HepG2 (cell line): ENCODE results near the gene LRGUK. TPM values are rescaled to one million over a fixed set of nuclear protein-coding genes. Genes with fewer than 3 reads are reported as not detected.

Experiments
- ATAC-seq: fragments of 200-7000 bp; cut with Tn5 transposase; 3 replicates; pipeline ENCODE4 v1.9.1; 2020; ENCODE audit warnings: mild to moderate bottlenecking, moderate library complexity
- BruUV-seq: library from RNA; stranded (reverse); fragments of 400-500 nt; replicated peaks from 2 replicates; lab custom pipeline; 2021; lab: Mats Ljungman, UMichigan
- CTCF ChIA-PET: fragments of 300-600 bp; formaldehyde crosslinking; extraction: SDS; loops from one replicate; lab custom pipeline; 2021; ENCODE audit warnings: low total read pairs, inconsistent platforms, low intra/inter-chr PET ratio; lab: Yijun Ruan, JAX
- POLR2A ChIA-PET: fragments of 350-600 bp; sonication (Branson Sonifier 250); formaldehyde crosslinking; loops from one replicate; lab custom pipeline; 2020; ENCODE audit warnings: antibody characterized with exemption, inconsistent platforms; lab: Yijun Ruan, JAX
- DNase-seq: peaks from one replicate; pipeline ENCODE4 v3.0.0-alpha.2; 2015; ENCODE audit warnings: low spot score
- FAIRE-seq: peaks from 3 replicates; lab custom pipeline; 2011; peaks lifted over from hg19 to GRCh38; lab: Jason Lieb, UNC
- H2AFZ ChIP-seq: one replicate; pipeline ENCODE4 v1.6.1; 2011; ENCODE audit warnings: low read length, inconsistent platforms
- H3K27ac ChIP-seq: fragments of 300-600 bp; 3 replicates; pipeline ENCODE4 v1.8.0; 2011; ENCODE audit warnings: mixed run types, mild to moderate bottlenecking, mixed read lengths, low read length, inconsistent platforms; ENCODE audit not compliant: insufficient read depth; ENCODE audit errors: extremely low read length
- H3K27me3 ChIP-seq, 2 experiments: fragments of 200-600 bp in 1 of 2; 2 replicates in 1 of 2; 3 replicates in 1 of 2; pipeline versions ENCODE4 v1.6.0 to v1.8.0; 2011; ENCODE audit warnings: low read length in 2 of 2, mild to moderate bottlenecking in 2 of 2, moderate library complexity in 2 of 2, inconsistent platforms in 1 of 2; ENCODE audit not compliant: insufficient read depth in 2 of 2, control insufficient read depth in 1 of 2
- H3K36me3 ChIP-seq, 2 experiments: fragments of 200-600 bp in 1 of 2; replicated peaks in 1 of 2; 2 replicates in 1 of 2; 3 replicates in 1 of 2; pipeline versions ENCODE4 v1.5.1 to v1.8.0; 2011; ENCODE audit warnings: low read length in 2 of 2, inconsistent platforms in 1 of 2; ENCODE audit not compliant: insufficient read depth in 2 of 2, control insufficient read depth in 1 of 2
- H3K4me1 ChIP-seq: 2 replicates; pipeline ENCODE4 v1.5.1; 2012; ENCODE audit warnings: low read length, inconsistent platforms; ENCODE audit not compliant: insufficient read depth
- H3K4me2 ChIP-seq: 2 replicates; pipeline ENCODE4 v1.6.0; 2011; ENCODE audit warnings: low read depth, low read length, inconsistent platforms
- H3K4me3 ChIP-seq, 3 experiments: fragments of 200-600 bp in 1 of 3; sonication (generic), shearing (Covaris generic) in 1 of 3; replicated peaks in 1 of 3; 2 replicates each; pipeline ENCODE4 v1.5.1; 2011 to 2016; ENCODE audit warnings: low read length in 3 of 3, inconsistent platforms in 2 of 3, low read depth in 2 of 3, mild to moderate bottlenecking in 2 of 3, control low read depth in 1 of 3, mixed read lengths in 1 of 3; ENCODE audit not compliant: insufficient read depth in 1 of 3
- H3K79me2 ChIP-seq: one replicate; pipeline ENCODE4 v1.6.1; 2011; ENCODE audit warnings: low read length, inconsistent platforms; ENCODE audit not compliant: insufficient read depth
- H3K9ac ChIP-seq: 2 replicates; pipeline ENCODE4 v1.6.0; 2011; ENCODE audit warnings: mild to moderate bottlenecking, low read depth, low read length, inconsistent platforms; ENCODE audit not compliant: insufficient read depth
- H3K9me3 ChIP-seq: 2 replicates; pipeline ENCODE4 v1.5.1; 2012; ENCODE audit warnings: mild to moderate bottlenecking, low read length
- H4K20me1 ChIP-seq: 2 replicates; pipeline ENCODE4 v1.6.0; 2011; ENCODE audit warnings: inconsistent platforms, mild to moderate bottlenecking, low read length, moderate library complexity; ENCODE audit not compliant: insufficient read depth
- IRF9 ChIP-seq: sonication (generic); formaldehyde crosslinking; IDR thresholded peaks from 2 replicates; pipeline ENCODE4 v1.8.0; 2022; ENCODE audit warnings: missing genetic modification reagents, mild to moderate bottlenecking, borderline replicate concordance
- NFE2L2 ChIP-seq: fragments of 150-350 bp; IDR thresholded peaks from 2 replicates; pipeline ENCODE4 v1.6.1; 2014; ENCODE audit warnings: low read length
- RFX3 ChIP-seq: IDR thresholded peaks from 2 replicates; pipeline ENCODE4 v1.6.1; 2016; ENCODE audit warnings: missing biosample characterization, missing genetic modification reagents
- ZKSCAN5 ChIP-seq: sonication (generic); formaldehyde crosslinking; IDR thresholded peaks from 2 replicates; pipeline ENCODE4 v1.5.1; 2020; ENCODE audit warnings: mild to moderate bottlenecking, missing genetic modification reagents
- ZNF12 ChIP-seq: sonication (generic); formaldehyde crosslinking; IDR thresholded peaks from 2 replicates; pipeline ENCODE4 v1.5.0; 2020; ENCODE audit warnings: missing genetic modification reagents
- ZNF136 ChIP-seq: sonication (generic); formaldehyde crosslinking; IDR thresholded peaks from 2 replicates; pipeline ENCODE4 v1.8.1; 2022; ENCODE audit warnings: low read depth, mild to moderate bottlenecking, moderate library complexity, missing genetic modification reagents
- ZNF20 ChIP-seq: sonication (generic); formaldehyde crosslinking; IDR thresholded peaks from 2 replicates; pipeline ENCODE4 v1.4.0; 2020; ENCODE audit warnings: mild to moderate bottlenecking, moderate library complexity, missing genetic modification reagents
- ZNF337 ChIP-seq: sonication (generic); formaldehyde crosslinking; IDR thresholded peaks from 2 replicates; pipeline ENCODE4 v1.5.1; 2020; ENCODE audit warnings: missing genetic modification reagents, low read depth, mild to moderate bottlenecking, borderline replicate concordance
- ZNF432 ChIP-seq: sonication (generic); formaldehyde crosslinking; IDR thresholded peaks from 2 replicates; pipeline ENCODE4 v1.5.0; 2020; ENCODE audit warnings: missing genetic modification reagents, mild to moderate bottlenecking, borderline replicate concordance
- ZNF577 ChIP-seq: sonication (generic); formaldehyde crosslinking; IDR thresholded peaks from 2 replicates; pipeline ENCODE4 v1.4.0; 2020; ENCODE audit warnings: mild to moderate bottlenecking, low read depth, missing genetic modification reagents, borderline replicate concordance
- ZNF605 ChIP-seq: sonication (generic); formaldehyde crosslinking; IDR thresholded peaks from 2 replicates; pipeline ENCODE4 v1.8.0; 2022; ENCODE audit warnings: mild to moderate bottlenecking, missing genetic modification reagents
- ZNF720 ChIP-seq: sonication (generic); formaldehyde crosslinking; IDR thresholded peaks from 2 replicates; pipeline ENCODE4 v1.4.0; 2020; ENCODE audit warnings: missing genetic modification reagents
- WGBS: methylation state at CpG from one replicate; pipeline ENCODE4 v1.1.6; 2017; ENCODE audit warnings: low lambda C conversion rate; 5-methylcytosine and 5-hydroxymethylcytosine counted together
- in situ Hi-C: cut with HindIII; loops from 2 replicates; pipeline ENCODE4 v1.10.0; 2017; ENCODE audit warnings: low pct_unique_long_range_greater_than_20kb; ENCODE audit not compliant: extremely low pct_ligation_motif_present
- intact Hi-C: fragments of 100-400 bp; cut with micrococcal nuclease; formaldehyde crosslinking; loops from one replicate; pipeline ENCODE4 v1.10.0; 2022; ENCODE audit not compliant: unreplicated experiment
- polyA plus RNA-seq, 8 experiments: library from polyadenylated mRNA; depleted of rRNA in 3 of 8; stranded (reverse) in 7 of 8; unstranded in 1 of 8; fragments of >200 nt; fragmentation: Illumina TruSeq in 4 of 8; extraction: Trizol in 4 of 8; gene quantifications; 2 replicates each; pipeline versions ENCODE4 v1.2.1 to v1.2.3, GENCODE V29; 2011 to 2016; ENCODE audit warnings: low read depth in 4 of 8, missing spikeins in 1 of 8, mixed read lengths in 1 of 8; ENCODE audit not compliant: insufficient read depth in 1 of 8
- total RNA-seq, 5 experiments: library from RNA; depleted of rRNA; stranded (reverse); fragments of >200 nt; fragmentation: Illumina TruSeq; extraction: Trizol; gene quantifications; 2 replicates each; pipeline ENCODE4 v1.2.3, GENCODE V29; 2016; ENCODE audit warnings: low read depth in 1 of 5
- TF ChIP-seq, protein P1 (sequence below): IDR thresholded peaks from 2 replicates; pipeline ENCODE4 v1.6.1; 2016
- TF ChIP-seq, protein P2 (sequence below): sonication (generic); formaldehyde crosslinking; IDR thresholded peaks from 2 replicates; pipeline ENCODE4 v1.4.0; 2020; ENCODE audit warnings: missing genetic modification reagents, borderline replicate concordance

The LRGUK gene
- total and polyA plus RNA-seq, 2 of the 13 experiments (the other 11 are each of a cell fraction or from before 2014, with no cell fraction given), result 0.18 to 0.20 TPM

- Histone ChIP-seq H3K27ac (no peak overlapping the region), H3K27me3 (no peaks in the 10 kb centered on the region), H3K4me3 (no peak overlapping the region), H3K9me3 (no peaks in the 10 kb centered on the region), H4K20me1 (no peaks in the 10 kb centered on the region), H3K4me2 (no peak overlapping the region), H3K4me1 (no peaks in the 10 kb centered on the region), H3K36me3 (no peaks in the 10 kb centered on the region), H3K79me2 (no peaks in the 10 kb centered on the region), H2AFZ (no peak overlapping the region), H3K9ac (no peak overlapping the region)
- in situ Hi-C loops, result no loop called here
- ATAC-seq (no peak), DNase-seq (no peak), FAIRE-seq (no peak)
- no peak for TF ChIP-seq RFX3 (CRISPR knock-in tag)
- BruUV-seq, result no TSS peak
- intact Hi-C loops, result no loop called here
- ChIA-PET CTCF (no interaction called here), POLR2A (no interaction called here)
- 33% methylated on average over 3 of the region's 3 CpGs for WGBS
Measured at GRCh38 chr7:134101716-134102115, 25.4 kb upstream of the LRGUK start.

DNA sequence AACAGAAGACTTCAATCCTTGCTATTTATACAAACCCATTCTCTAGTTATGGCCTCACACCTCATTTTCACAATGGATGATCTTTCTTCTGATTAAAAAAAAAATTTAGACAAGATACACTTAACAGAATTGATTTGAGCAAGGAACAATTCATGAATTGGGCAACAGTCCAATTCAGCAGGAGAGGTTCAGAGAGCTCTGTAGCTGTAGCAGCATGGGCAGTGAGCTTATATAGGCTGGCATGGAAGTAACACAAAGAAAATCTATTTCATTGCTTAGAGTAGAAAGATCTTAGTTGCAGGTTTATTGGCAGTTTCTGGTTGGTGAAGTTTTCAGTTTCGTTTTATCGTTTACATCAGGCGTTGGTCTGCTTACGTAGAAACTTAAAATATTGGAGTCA is 23.0 kb upstream of the LRGUK start:
- Histone ChIP-seq H2AFZ (no peak overlapping the region), H3K27me3 (no peaks in the 10 kb centered on the region), H3K4me1 (no peaks in the 10 kb centered on the region), H3K9ac (no peak overlapping the region), H3K4me2 (no peak overlapping the region), H3K9me3 (no peaks in the 10 kb centered on the region), H3K27ac (no peak overlapping the region), H3K4me3 (no peak overlapping the region), H3K36me3 (no peaks in the 10 kb centered on the region), H4K20me1 (no peaks in the 10 kb centered on the region), H3K79me2 (no peaks in the 10 kb centered on the region)
- ChIA-PET POLR2A (no interaction called here), CTCF (no interaction called here)
- BruUV-seq, result no TSS peak
- no peak for FAIRE-seq
- intact Hi-C loops (no loop called here), in situ Hi-C loops (no loop called here)
- WGBS, result 93% methylated on average over 4 of the region's 4 CpGs
- ATAC-seq, result no peak
- TF ChIP-seq, protein P1, sequence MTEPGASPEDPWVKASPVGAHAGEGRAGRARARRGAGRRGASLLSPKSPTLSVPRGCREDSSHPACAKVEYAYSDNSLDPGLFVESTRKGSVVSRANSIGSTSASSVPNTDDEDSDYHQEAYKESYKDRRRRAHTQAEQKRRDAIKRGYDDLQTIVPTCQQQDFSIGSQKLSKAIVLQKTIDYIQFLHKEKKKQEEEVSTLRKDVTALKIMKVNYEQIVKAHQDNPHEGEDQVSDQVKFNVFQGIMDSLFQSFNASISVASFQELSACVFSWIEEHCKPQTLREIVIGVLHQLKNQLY, result no peak
- no peak for TF ChIP-seq ZNF432 (CRISPR knock-in tag)
- no peak for TF ChIP-seq ZNF577 (CRISPR knock-in tag)
- no peak for TF ChIP-seq IRF9 (CRISPR knock-in tag)
- TF ChIP-seq ZNF20 (CRISPR knock-in tag), result no peak
- no peak for TF ChIP-seq ZNF12
- TF ChIP-seq, protein P2, sequence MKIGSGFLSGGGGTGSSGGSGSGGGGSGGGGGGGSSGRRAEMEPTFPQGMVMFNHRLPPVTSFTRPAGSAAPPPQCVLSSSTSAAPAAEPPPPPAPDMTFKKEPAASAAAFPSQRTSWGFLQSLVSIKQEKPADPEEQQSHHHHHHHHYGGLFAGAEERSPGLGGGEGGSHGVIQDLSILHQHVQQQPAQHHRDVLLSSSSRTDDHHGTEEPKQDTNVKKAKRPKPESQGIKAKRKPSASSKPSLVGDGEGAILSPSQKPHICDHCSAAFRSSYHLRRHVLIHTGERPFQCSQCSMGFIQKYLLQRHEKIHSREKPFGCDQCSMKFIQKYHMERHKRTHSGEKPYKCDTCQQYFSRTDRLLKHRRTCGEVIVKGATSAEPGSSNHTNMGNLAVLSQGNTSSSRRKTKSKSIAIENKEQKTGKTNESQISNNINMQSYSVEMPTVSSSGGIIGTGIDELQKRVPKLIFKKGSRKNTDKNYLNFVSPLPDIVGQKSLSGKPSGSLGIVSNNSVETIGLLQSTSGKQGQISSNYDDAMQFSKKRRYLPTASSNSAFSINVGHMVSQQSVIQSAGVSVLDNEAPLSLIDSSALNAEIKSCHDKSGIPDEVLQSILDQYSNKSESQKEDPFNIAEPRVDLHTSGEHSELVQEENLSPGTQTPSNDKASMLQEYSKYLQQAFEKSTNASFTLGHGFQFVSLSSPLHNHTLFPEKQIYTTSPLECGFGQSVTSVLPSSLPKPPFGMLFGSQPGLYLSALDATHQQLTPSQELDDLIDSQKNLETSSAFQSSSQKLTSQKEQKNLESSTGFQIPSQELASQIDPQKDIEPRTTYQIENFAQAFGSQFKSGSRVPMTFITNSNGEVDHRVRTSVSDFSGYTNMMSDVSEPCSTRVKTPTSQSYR (CRISPR knock-in tag), result no peak
- TF ChIP-seq ZKSCAN5 (CRISPR knock-in tag), result no peak
- no peak for TF ChIP-seq ZNF720
- no peak for TF ChIP-seq ZNF337 (CRISPR knock-in tag)
- TF ChIP-seq ZNF136 (CRISPR knock-in tag), result no peak
- TF ChIP-seq ZNF605, result no peak
- no peak for TF ChIP-seq NFE2L2
- DNase-seq, result no peak
